MCF 10A (cell line): ENCODE results near the gene HLA-A. TPM values are rescaled to one million over a fixed set of nuclear protein-coding genes. Genes with fewer than 3 reads are reported as not detected.

Experiments
- BruUV-seq: library from RNA; stranded (reverse); fragments of 400-500 nt; replicated peaks from 2 replicates; lab custom pipeline; 2021; lab: Mats Ljungman, UMichigan
- CTCF ChIA-PET: fragments of 300-600 bp; sonication (Branson Sonifier 250); formaldehyde crosslinking; extraction: SDS; loops from one replicate; lab custom pipeline; 2021; ENCODE audit warnings: antibody characterized with exemption, inconsistent platforms; lab: Yijun Ruan, JAX
- POLR2A ChIA-PET: fragments of 300-600, 350-650 bp; sonication (Branson Sonifier 250); formaldehyde crosslinking; extraction: SDS; loops from one replicate; lab custom pipeline; 2020; ENCODE audit warnings: antibody characterized with exemption, inconsistent platforms; lab: Yijun Ruan, JAX
- DNase-seq: peaks from one replicate; pipeline ENCODE4 v3.0.0-alpha.2; 2018; ENCODE audit not compliant: unreplicated experiment
- H3K27ac Mint-ChIP-seq: one replicate; pipeline ENCODE4 v1.8.0; 2022; ENCODE audit warnings: mild to moderate bottlenecking, low read depth, mixed read lengths; ENCODE audit not compliant: unreplicated experiment
- H3K27me3 Mint-ChIP-seq: one replicate; pipeline ENCODE4 v1.8.0; 2022; ENCODE audit warnings: mixed read lengths; ENCODE audit not compliant: insufficient read depth, unreplicated experiment
- H3K36me3 Mint-ChIP-seq: one replicate; pipeline ENCODE4 v1.8.0; 2022; ENCODE audit warnings: mild to moderate bottlenecking, moderate library complexity, mixed read lengths; ENCODE audit not compliant: insufficient read depth, unreplicated experiment
- H3K4me1 Mint-ChIP-seq: one replicate; pipeline ENCODE4 v1.8.0; 2022; ENCODE audit warnings: mixed read lengths; ENCODE audit not compliant: insufficient read depth, unreplicated experiment
- H3K4me3 Mint-ChIP-seq: one replicate; pipeline ENCODE4 v1.8.0; 2022; ENCODE audit warnings: mild to moderate bottlenecking, moderate library complexity, mixed read lengths; ENCODE audit not compliant: unreplicated experiment
- H3K9me3 Mint-ChIP-seq: one replicate; pipeline ENCODE4 v1.8.0; 2022; ENCODE audit warnings: mixed read lengths; ENCODE audit not compliant: unreplicated experiment
- CTCF ChIP-seq: fragments of 200-600 bp; IDR thresholded peaks from one replicate; pipeline ENCODE4 v1.8.0; 2022; ENCODE audit warnings: antibody characterized with exemption, mild to moderate bottlenecking; ENCODE audit not compliant: unreplicated experiment
- intact Hi-C: fragments of 100-400 bp; cut with micrococcal nuclease; formaldehyde crosslinking; loops from 2 replicates; pipeline ENCODE4 v1.14.1; 2022
- total RNA-seq: library from RNA; stranded (reverse); gene quantifications from 2 replicates; pipeline ENCODE4 v1.2.3, GENCODE V29; 2022

The HLA-A gene
- total RNA-seq, 1 experiment from 2014 or later = 139 TPM

DNA sequence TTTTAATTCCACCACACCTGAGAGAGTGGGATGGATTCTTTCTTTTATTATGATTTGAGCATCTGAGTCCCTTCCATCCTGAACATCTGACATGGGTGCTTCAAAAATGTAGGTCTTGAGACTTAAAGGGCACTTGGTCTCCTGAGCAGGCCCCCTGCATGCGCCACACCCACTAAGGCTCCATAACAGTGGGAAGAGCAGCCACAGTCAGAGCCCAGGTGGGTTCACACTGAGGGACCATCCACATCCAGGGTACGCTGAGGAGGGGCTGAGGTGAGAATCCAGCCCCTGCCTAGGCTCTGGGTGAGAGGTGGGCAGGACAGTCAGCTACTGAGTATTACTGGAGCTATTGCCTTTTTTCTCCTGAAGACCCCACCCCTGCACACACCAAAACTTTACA lies 42.7 kb downstream of the HLA-A start:
- intact Hi-C loops = no loop called here
- POLR2A ChIA-PET = no interaction called here
- no peaks in the 10 kb centered on the region for H3K36me3 Mint-ChIP-seq
- H3K27ac Mint-ChIP-seq = no peak overlapping the region
- BruUV-seq = no TSS peak
- CTCF ChIA-PET = interaction anchor here (1.7 kb wide), 1 partner anchor 29 kb away, joined by 4 read pairs; no protein-coding TSS in a partner anchor
- no peak overlapping the region for H3K4me3 Mint-ChIP-seq
- TF ChIP-seq CTCF = no peak
- DNase-seq = no peak
- H3K27me3 Mint-ChIP-seq = no peaks in the 10 kb centered on the region
- no peaks in the 10 kb centered on the region for H3K9me3 Mint-ChIP-seq
- H3K4me1 Mint-ChIP-seq = peaks cover 6% of the 10 kb centered on the region

- peaks cover 6% of the 10 kb centered on the region for H3K27me3 Mint-ChIP-seq
- H3K4me1 Mint-ChIP-seq = peaks cover 10% of the 10 kb centered on the region
- intact Hi-C loops = no loop called here
- DNase-seq = no peak
- no TSS peak for BruUV-seq
- no peaks in the 10 kb centered on the region for H3K36me3 Mint-ChIP-seq
- no peaks in the 10 kb centered on the region for H3K9me3 Mint-ChIP-seq
- ChIA-PET POLR2A (no interaction called here), CTCF (interaction anchor here (1.7 kb wide), 1 partner anchor 28 kb away, joined by 4 read pairs; no protein-coding TSS in a partner anchor)
- no peak overlapping the region for H3K27ac Mint-ChIP-seq
- H3K4me3 Mint-ChIP-seq = no peak overlapping the region
- TF ChIP-seq CTCF = no peak
Measured at GRCh38 chr6:29986179-29986781, 43.9 kb downstream of the HLA-A start.

GRCh38 chr6:29989211-29989610 lies 46.9 kb downstream of the HLA-A start:
- Mint-ChIP-seq H3K36me3 (no peaks in the 10 kb centered on the region), H3K4me1 (peaks cover 23% of the 10 kb centered on the region), H3K27ac (no peak overlapping the region), H3K27me3 (peaks cover 10% of the 10 kb centered on the region), H3K9me3 (no peaks in the 10 kb centered on the region), H3K4me3 (no peak overlapping the region)
- no peak for TF ChIP-seq CTCF
- no TSS peak for BruUV-seq
- DNase-seq = no peak
- intact Hi-C loops = no loop called here
- CTCF ChIA-PET = interaction anchor here (0.7 to 1.4 kb wide), 4 partner anchors 21 to 336 kb away, joined by 3 to 4 read pairs (median 3); no protein-coding TSS in a partner anchor
- POLR2A ChIA-PET = interaction anchor here (0.6 to 1.5 kb wide), 3 partner anchors 12 to 100 kb away, joined by 3 to 5 read pairs (median 3); no protein-coding TSS in a partner anchor

- H3K4me1 Mint-ChIP-seq = peaks cover 36% of the 10 kb centered on the region
- ChIA-PET POLR2A (no interaction called here), CTCF (interaction anchor here (0.6 kb wide), 1 partner anchor 155 kb away, joined by 5 read pairs; no protein-coding TSS in a partner anchor)
- intact Hi-C loops = loop anchor here (10.0 kb wide), 1 partner anchor 286 kb away; no protein-coding TSS in a partner anchor
- H3K36me3 Mint-ChIP-seq = no peaks in the 10 kb centered on the region
- no TSS peak for BruUV-seq
- no peak overlapping the region for H3K4me3 Mint-ChIP-seq
- TF ChIP-seq CTCF = no peak
- DNase-seq = no peak
- H3K9me3 Mint-ChIP-seq = no peaks in the 10 kb centered on the region
- no peak overlapping the region for H3K27ac Mint-ChIP-seq
- H3K27me3 Mint-ChIP-seq = peaks cover 10% of the 10 kb centered on the region
Measured at GRCh38 chr6:29990931-29991330, 48.6 kb downstream of the HLA-A start.
